ENCODE results near the gene RWDD3.

Gene RWDD3

GRCh38 chr1:95286479-95286878, 52.5 kb downstream of the RWDD3 start:
- DNase-seq = no peak

- no peak for DNase-seq
These were observed 53.1 kb downstream of the RWDD3 start for GRCh38 chr1:95287081-95287480.

GRCh38 chr1:95287825-95288224, 53.8 kb downstream of the RWDD3 start:
- DNase-seq = no peak
